Measurements from ENCODE around the gene NELL1. TPM values are rescaled to one million over a fixed set of nuclear protein-coding genes. Genes with fewer than 3 reads are reported as not detected.

Gene NELL1
- total and polyA plus RNA-seq, 2 donors = 1.4 to 4.3 TPM

DNA sequence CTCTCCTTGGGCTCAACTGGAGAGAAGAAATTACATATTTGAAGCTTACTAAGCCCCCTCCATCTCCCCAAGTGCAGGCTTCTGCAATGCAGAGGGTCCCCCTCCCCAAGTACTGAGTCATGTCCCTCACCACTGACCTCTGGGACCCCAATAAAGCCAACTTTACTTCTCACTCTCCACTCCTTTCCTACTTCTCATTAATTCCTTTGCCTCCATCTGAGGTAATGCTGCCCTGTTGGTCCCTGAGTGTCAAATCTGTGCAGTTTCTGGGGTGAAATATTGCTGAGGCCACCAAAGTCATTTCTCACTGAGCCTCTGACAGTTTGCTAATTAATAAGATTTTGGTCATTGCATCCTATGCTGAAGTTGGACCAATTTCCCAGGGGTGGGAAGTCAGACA lies 101.6 kb downstream of the NELL1 start:
- no peak for DNase-seq (ENCODE audit: low read depth in 6 of 9, low spot score in 9 of 9)

GRCh38 chr11:20771681-20772080 lies 102.3 kb downstream of the NELL1 start:
- DNase-seq (ENCODE audit: low read depth in 6 of 9, low spot score in 9 of 9) = no peak
- no peaks in the 10 kb centered on the region for H3K4me1 ChIP-seq (ENCODE audit: control insufficient read depth in 2 of 2, insufficient read depth in 2 of 2, low read length in 2 of 2)
- no peak overlapping the region for H3K4me3 ChIP-seq (ENCODE audit: low read length in 2 of 2)
- no peaks in the 10 kb centered on the region for H3K9me3 ChIP-seq (ENCODE audit: control insufficient read depth in 2 of 2, insufficient read depth in 1 of 2, low read length in 1 of 2)
- H3K27ac ChIP-seq (ENCODE audit: low read depth in 1 of 2, low read length in 1 of 2) = no peak overlapping the region
- 97% methylated on average over 3 of the region's 3 CpGs for WGBS
- no peaks in the 10 kb centered on the region for H3K27me3 ChIP-seq (ENCODE audit: control insufficient read depth in 2 of 2, insufficient read depth in 1 of 2, low read length in 1 of 2)
- no peaks in the 10 kb centered on the region for H3K36me3 ChIP-seq (ENCODE audit: control insufficient read depth in 2 of 2, insufficient read depth in 2 of 2, low read length in 1 of 2)

More for the DNA sequence above, 101.6 kb downstream of the NELL1 start:
- H3K27ac ChIP-seq (ENCODE audit: low read depth in 1 of 2, low read length in 1 of 2) = no peak overlapping the region
- no peaks in the 10 kb centered on the region for H3K4me1 ChIP-seq (ENCODE audit: control insufficient read depth in 2 of 2, insufficient read depth in 2 of 2, low read length in 2 of 2)
- H3K4me3 ChIP-seq (ENCODE audit: low read length in 2 of 2) = no peak overlapping the region
- H3K9me3 ChIP-seq (ENCODE audit: control insufficient read depth in 2 of 2, insufficient read depth in 1 of 2, low read length in 1 of 2) = no peaks in the 10 kb centered on the region
- H3K27me3 ChIP-seq (ENCODE audit: control insufficient read depth in 2 of 2, insufficient read depth in 1 of 2, low read length in 1 of 2) = no peaks in the 10 kb centered on the region
- H3K36me3 ChIP-seq (ENCODE audit: control insufficient read depth in 2 of 2, insufficient read depth in 2 of 2, low read length in 1 of 2) = no peaks in the 10 kb centered on the region

- no peak for DNase-seq (ENCODE audit: low read depth in 6 of 9, low spot score in 9 of 9)
- Histone ChIP-seq H3K9me3 (ENCODE audit: control insufficient read depth in 2 of 2, insufficient read depth in 1 of 2, low read length in 1 of 2) (no peaks in the 10 kb centered on the region), H3K36me3 (ENCODE audit: control insufficient read depth in 2 of 2, insufficient read depth in 2 of 2, low read length in 1 of 2) (no peaks in the 10 kb centered on the region), H3K4me3 (ENCODE audit: low read length in 2 of 2) (no peak overlapping the region), H3K27ac (ENCODE audit: low read depth in 1 of 2, low read length in 1 of 2) (no peak overlapping the region), H3K4me1 (ENCODE audit: control insufficient read depth in 2 of 2, insufficient read depth in 2 of 2, low read length in 2 of 2) (no peaks in the 10 kb centered on the region), H3K27me3 (ENCODE audit: control insufficient read depth in 2 of 2, insufficient read depth in 1 of 2, low read length in 1 of 2) (no peaks in the 10 kb centered on the region)
- WGBS = 83% methylated on average over 2 of the region's 2 CpGs
Observed at GRCh38 chr11:20775331-20775730, 105.9 kb downstream of the NELL1 start.

DNA sequence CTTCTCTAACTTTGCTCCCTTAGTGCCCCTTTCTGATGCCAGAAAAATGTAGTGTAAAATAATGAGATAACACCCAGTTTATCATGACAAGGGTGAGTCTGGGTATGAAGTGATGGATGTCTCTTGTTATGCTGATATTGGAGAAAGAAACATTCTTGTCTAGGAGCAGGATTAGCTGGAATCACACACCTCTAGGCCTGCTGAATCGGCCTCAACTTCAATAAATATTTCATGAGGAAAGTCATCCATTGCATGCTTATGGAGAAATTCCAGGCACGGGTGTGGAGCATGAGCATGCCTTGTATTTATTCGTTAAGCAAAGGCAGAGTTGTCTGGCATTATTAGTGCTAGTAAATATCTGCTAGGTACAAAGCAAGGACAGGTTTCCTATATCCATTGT lies 113.4 kb downstream of the NELL1 start:
- Histone ChIP-seq H3K36me3 (ENCODE audit: control insufficient read depth in 2 of 2, insufficient read depth in 2 of 2, low read length in 1 of 2) (no peaks in the 10 kb centered on the region), H3K4me3 (ENCODE audit: low read length in 2 of 2) (no peak overlapping the region)
- WGBS = 90% methylated on average over 3 of the region's 3 CpGs

DNA sequence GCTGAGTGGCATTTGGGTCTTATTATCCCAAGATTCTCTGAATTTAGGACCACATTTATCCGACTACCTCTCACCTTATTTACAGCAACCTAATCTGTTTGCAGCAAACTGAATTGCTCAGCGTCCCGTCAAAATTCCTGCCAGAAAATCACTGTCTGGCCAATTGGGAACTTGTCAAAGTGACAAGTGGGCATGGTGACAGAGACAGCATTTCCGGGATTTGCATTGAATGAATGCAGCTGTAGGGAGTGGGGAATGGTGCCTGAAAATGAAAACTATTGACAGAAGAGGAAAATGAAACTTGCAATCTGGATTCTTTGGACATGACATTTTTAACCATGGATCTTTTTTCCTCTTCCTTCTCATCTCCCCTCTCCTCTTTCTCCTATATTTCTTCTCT lies 113.8 kb downstream of the NELL1 start:
- Histone ChIP-seq H3K4me3 (ENCODE audit: low read length in 2 of 2) (no peak overlapping the region), H3K36me3 (ENCODE audit: control insufficient read depth in 2 of 2, insufficient read depth in 2 of 2, low read length in 1 of 2) (no peaks in the 10 kb centered on the region), H3K27me3 (ENCODE audit: control insufficient read depth in 2 of 2, insufficient read depth in 1 of 2, low read length in 1 of 2) (no peaks in the 10 kb centered on the region), H3K27ac (ENCODE audit: low read depth in 1 of 2, low read length in 1 of 2) (no peak overlapping the region), H3K9me3 (ENCODE audit: control insufficient read depth in 2 of 2, insufficient read depth in 1 of 2, low read length in 1 of 2) (no peaks in the 10 kb centered on the region), H3K4me1 (ENCODE audit: control insufficient read depth in 2 of 2, insufficient read depth in 2 of 2, low read length in 2 of 2) (no peaks in the 10 kb centered on the region)
- WGBS = 88% methylated on average over 4 of the region's 4 CpGs
- no peak for DNase-seq (ENCODE audit: low read depth in 6 of 9, low spot score in 9 of 9)

More for the DNA sequence above, 113.4 kb downstream of the NELL1 start:
- H3K9me3 ChIP-seq (ENCODE audit: control insufficient read depth in 2 of 2, insufficient read depth in 1 of 2, low read length in 1 of 2) = no peaks in the 10 kb centered on the region
- H3K4me1 ChIP-seq (ENCODE audit: control insufficient read depth in 2 of 2, insufficient read depth in 2 of 2, low read length in 2 of 2) = no peaks in the 10 kb centered on the region
- DNase-seq (ENCODE audit: low read depth in 6 of 9, low spot score in 9 of 9) = no peak
- no peaks in the 10 kb centered on the region for H3K27me3 ChIP-seq (ENCODE audit: control insufficient read depth in 2 of 2, insufficient read depth in 1 of 2, low read length in 1 of 2)
- no peak overlapping the region for H3K27ac ChIP-seq (ENCODE audit: low read depth in 1 of 2, low read length in 1 of 2)

DNA sequence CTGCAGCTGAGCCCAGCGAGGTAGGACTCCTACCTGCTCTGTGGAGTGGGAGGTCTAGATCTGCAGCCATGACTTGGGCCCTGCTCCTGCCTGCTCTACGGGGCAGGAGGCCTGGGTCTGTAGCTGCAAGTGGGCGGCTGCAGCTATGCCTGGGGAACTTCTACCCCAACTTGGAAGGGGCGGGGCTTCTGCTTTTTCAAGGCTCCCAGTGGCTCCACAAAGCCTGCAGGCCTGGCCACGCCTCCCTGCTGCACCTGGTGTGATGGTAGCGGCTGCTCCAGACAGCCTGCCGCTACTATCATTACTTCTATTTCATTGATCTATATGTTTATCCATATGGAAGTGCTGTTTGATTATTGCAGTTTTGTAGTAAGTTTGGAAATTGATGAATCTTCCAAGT lies 121.2 kb downstream of the NELL1 start:
- H3K36me3 ChIP-seq (ENCODE audit: control insufficient read depth in 2 of 2, insufficient read depth in 2 of 2, low read length in 1 of 2) = no peaks in the 10 kb centered on the region
- no peaks in the 10 kb centered on the region for H3K27me3 ChIP-seq (ENCODE audit: control insufficient read depth in 2 of 2, insufficient read depth in 1 of 2, low read length in 1 of 2)
- 88% methylated on average over 7 of the region's 7 CpGs for WGBS
- DNase-seq (ENCODE audit: low read depth in 6 of 9, low spot score in 9 of 9) = no peak
- H3K27ac ChIP-seq (ENCODE audit: low read depth in 1 of 2, low read length in 1 of 2) = no peak overlapping the region
- H3K4me1 ChIP-seq (ENCODE audit: control insufficient read depth in 2 of 2, insufficient read depth in 2 of 2, low read length in 2 of 2) = no peaks in the 10 kb centered on the region
- H3K4me3 ChIP-seq (ENCODE audit: low read length in 2 of 2) = no peak overlapping the region
- H3K9me3 ChIP-seq (ENCODE audit: control insufficient read depth in 2 of 2, insufficient read depth in 1 of 2, low read length in 1 of 2) = no peaks in the 10 kb centered on the region

DNA sequence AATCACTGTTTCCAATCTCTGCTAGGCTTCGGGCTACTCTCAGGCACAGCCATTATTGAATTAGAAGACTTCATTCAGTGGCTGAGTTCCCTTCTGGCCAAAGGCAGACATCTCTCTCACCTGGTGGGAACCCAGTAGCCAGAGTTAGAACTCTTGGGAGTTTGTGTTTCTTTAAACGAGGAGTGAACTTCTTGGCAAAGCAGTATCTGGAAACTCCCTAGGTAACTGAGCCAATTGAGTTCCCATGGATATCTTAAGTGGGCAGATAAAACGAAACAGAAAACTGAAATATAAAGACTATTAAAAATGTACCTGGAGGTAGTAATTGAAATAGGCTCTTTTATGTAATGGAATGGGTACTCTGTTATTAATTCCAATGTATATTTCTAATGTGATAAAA lies 125.6 kb downstream of the NELL1 start:
- WGBS = 84% methylated on average over 3 of the region's 3 CpGs
- peak in 1 of 9 donors; percentile 13 for DNase-seq (ENCODE audit: low read depth in 6 of 9, low spot score in 9 of 9)

GRCh38 chr11:20808328-20808727 lies 138.9 kb downstream of the NELL1 start:
- no peak for DNase-seq (ENCODE audit: low read depth in 6 of 9, low spot score in 9 of 9)
- WGBS = 66% methylated on average over 1 of the region's 1 CpG
- Histone ChIP-seq H3K4me1 (ENCODE audit: control insufficient read depth in 2 of 2, insufficient read depth in 2 of 2, low read length in 2 of 2) (no peaks in the 10 kb centered on the region), H3K4me3 (ENCODE audit: low read length in 2 of 2) (no peak overlapping the region), H3K27me3 (ENCODE audit: control insufficient read depth in 2 of 2, insufficient read depth in 1 of 2, low read length in 1 of 2) (no peaks in the 10 kb centered on the region), H3K36me3 (ENCODE audit: control insufficient read depth in 2 of 2, insufficient read depth in 2 of 2, low read length in 1 of 2) (no peaks in the 10 kb centered on the region), H3K27ac (ENCODE audit: low read depth in 1 of 2, low read length in 1 of 2) (no peak overlapping the region), H3K9me3 (ENCODE audit: control insufficient read depth in 2 of 2, insufficient read depth in 1 of 2, low read length in 1 of 2) (no peaks in the 10 kb centered on the region)

More for the DNA sequence above, 125.6 kb downstream of the NELL1 start:
- H3K27me3 ChIP-seq (ENCODE audit: control insufficient read depth in 2 of 2, insufficient read depth in 1 of 2, low read length in 1 of 2) = no peaks in the 10 kb centered on the region
- no peaks in the 10 kb centered on the region for H3K4me1 ChIP-seq (ENCODE audit: control insufficient read depth in 2 of 2, insufficient read depth in 2 of 2, low read length in 2 of 2)
- no peak overlapping the region for H3K27ac ChIP-seq (ENCODE audit: low read depth in 1 of 2, low read length in 1 of 2)
- H3K36me3 ChIP-seq (ENCODE audit: control insufficient read depth in 2 of 2, insufficient read depth in 2 of 2, low read length in 1 of 2) = no peaks in the 10 kb centered on the region
- no peaks in the 10 kb centered on the region for H3K9me3 ChIP-seq (ENCODE audit: control insufficient read depth in 2 of 2, insufficient read depth in 1 of 2, low read length in 1 of 2)
- H3K4me3 ChIP-seq (ENCODE audit: low read length in 2 of 2) = no peak overlapping the region

DNA sequence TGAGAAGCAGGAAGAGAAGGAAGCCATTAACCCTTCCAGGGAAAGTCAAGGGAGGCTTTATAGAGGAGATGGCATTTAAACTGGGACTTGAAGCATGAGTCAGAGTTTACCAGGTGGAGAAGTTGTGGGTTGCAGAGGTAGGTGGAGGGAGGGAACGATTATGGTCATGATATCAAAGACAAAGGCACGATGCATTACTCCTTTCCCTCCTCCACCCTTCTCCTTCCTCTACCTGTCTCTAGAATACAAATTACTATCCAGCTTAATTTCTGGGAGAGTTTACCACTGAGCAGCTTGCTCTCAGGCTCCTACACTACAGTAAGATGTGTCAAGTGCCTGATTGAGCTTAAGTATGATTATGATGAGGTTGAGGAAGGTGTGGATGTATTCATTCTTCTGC lies 151.7 kb downstream of the NELL1 start:
- Histone ChIP-seq H3K27ac (ENCODE audit: low read depth in 1 of 2, low read length in 1 of 2) (no peak overlapping the region), H3K9me3 (ENCODE audit: control insufficient read depth in 2 of 2, insufficient read depth in 1 of 2, low read length in 1 of 2) (no peaks in the 10 kb centered on the region), H3K36me3 (ENCODE audit: control insufficient read depth in 2 of 2, insufficient read depth in 2 of 2, low read length in 1 of 2) (no peaks in the 10 kb centered on the region), H3K27me3 (ENCODE audit: control insufficient read depth in 2 of 2, insufficient read depth in 1 of 2, low read length in 1 of 2) (no peaks in the 10 kb centered on the region), H3K4me3 (ENCODE audit: low read length in 2 of 2) (no peak overlapping the region), H3K4me1 (ENCODE audit: control insufficient read depth in 2 of 2, insufficient read depth in 2 of 2, low read length in 2 of 2) (no peaks in the 10 kb centered on the region)
- DNase-seq (ENCODE audit: low read depth in 6 of 9, low spot score in 9 of 9) = no peak
- 95% methylated on average over 2 of the region's 2 CpGs for WGBS

DNA sequence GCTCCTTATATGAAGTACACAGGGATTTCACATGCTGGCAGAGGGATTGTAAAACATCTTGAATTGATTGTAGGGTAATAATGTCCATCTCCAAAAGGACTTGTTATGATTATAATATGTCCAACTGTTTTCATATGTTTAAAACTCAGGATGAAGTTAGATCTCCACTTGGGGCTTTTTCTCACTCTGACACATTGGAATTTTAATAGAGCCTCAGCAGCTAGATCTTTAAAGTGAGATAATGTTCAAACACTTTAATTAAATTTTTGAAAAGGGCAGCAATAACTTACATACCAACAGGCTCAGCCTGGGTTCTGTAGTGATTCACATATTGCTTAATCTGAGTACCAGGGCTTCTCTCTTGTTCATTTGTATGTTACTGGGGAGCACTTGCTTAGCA lies 152.1 kb downstream of the NELL1 start:
- Histone ChIP-seq H3K36me3 (ENCODE audit: control insufficient read depth in 2 of 2, insufficient read depth in 2 of 2, low read length in 1 of 2) (no peaks in the 10 kb centered on the region), H3K9me3 (ENCODE audit: control insufficient read depth in 2 of 2, insufficient read depth in 1 of 2, low read length in 1 of 2) (no peaks in the 10 kb centered on the region), H3K4me1 (ENCODE audit: control insufficient read depth in 2 of 2, insufficient read depth in 2 of 2, low read length in 2 of 2) (no peaks in the 10 kb centered on the region), H3K27me3 (ENCODE audit: control insufficient read depth in 2 of 2, insufficient read depth in 1 of 2, low read length in 1 of 2) (no peaks in the 10 kb centered on the region), H3K4me3 (ENCODE audit: low read length in 2 of 2) (no peak overlapping the region), H3K27ac (ENCODE audit: low read depth in 1 of 2, low read length in 1 of 2) (no peak overlapping the region)
- DNase-seq (ENCODE audit: low read depth in 6 of 9, low spot score in 9 of 9) = no peak
